ENCODE results near the gene RNF8.

RNF8 gene

DNA sequence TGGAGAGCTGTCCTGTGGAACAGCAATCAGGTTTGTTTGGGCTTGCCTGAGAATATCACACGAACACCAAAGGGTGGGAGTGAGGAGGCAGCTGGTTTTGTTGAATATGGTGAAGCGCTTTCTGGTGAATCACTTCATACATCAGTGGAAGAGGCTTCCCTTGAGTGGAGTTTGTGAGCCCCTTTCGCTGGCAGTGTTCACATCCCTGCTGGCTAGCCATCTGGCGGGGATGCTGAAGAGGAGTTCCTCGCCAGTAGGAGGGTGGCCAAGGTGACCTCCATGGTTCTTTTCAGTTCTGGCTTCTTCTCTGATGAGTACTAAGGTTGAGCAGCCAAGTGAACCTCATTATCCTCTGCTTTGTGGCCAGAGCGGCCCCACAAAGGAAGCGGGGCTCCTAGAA, 37.7 kb upstream of the RNF8 start:
- Histone ChIP-seq H3K27me3 (ENCODE audit: insufficient read depth, low read length, poor library complexity) (no peaks in the 10 kb centered on the region), H3K4me2 (ENCODE audit: insufficient read depth, low read length) (no peak overlapping the region), H3K9me3 (ENCODE audit: insufficient read depth, low read length, severe bottlenecking) (no peaks in the 10 kb centered on the region), H3K4me1 (ENCODE audit: insufficient read depth, low read length) (peaks cover 9% of the 10 kb centered on the region), H4K20me1 (ENCODE audit: insufficient read depth, low read length) (no peaks in the 10 kb centered on the region), H3K27ac (ENCODE audit: low read length) (no peak overlapping the region), H3K36me3 (ENCODE audit: insufficient read depth, low read length) (peaks cover 95% of the 10 kb centered on the region), H3K79me2 (ENCODE audit: insufficient read depth, low read length) (no peaks in the 10 kb centered on the region; the same call in 1 of the 2 replicates), H3K4me3 (ENCODE audit: low read depth in 1 of 2, low read length in 2 of 2) (no peak overlapping the region), H3K9ac (ENCODE audit: low read depth, low read length) (no peak overlapping the region), H2AFZ (ENCODE audit: low read depth, low read length) (no peak overlapping the region)
- TF ChIP-seq EZH2 (IDR thresholded peaks at IDR 0.05; ENCODE audit: borderline replicate concordance, low read depth, low read length, severe bottlenecking) = no peak
- TF ChIP-seq, protein P1, sequence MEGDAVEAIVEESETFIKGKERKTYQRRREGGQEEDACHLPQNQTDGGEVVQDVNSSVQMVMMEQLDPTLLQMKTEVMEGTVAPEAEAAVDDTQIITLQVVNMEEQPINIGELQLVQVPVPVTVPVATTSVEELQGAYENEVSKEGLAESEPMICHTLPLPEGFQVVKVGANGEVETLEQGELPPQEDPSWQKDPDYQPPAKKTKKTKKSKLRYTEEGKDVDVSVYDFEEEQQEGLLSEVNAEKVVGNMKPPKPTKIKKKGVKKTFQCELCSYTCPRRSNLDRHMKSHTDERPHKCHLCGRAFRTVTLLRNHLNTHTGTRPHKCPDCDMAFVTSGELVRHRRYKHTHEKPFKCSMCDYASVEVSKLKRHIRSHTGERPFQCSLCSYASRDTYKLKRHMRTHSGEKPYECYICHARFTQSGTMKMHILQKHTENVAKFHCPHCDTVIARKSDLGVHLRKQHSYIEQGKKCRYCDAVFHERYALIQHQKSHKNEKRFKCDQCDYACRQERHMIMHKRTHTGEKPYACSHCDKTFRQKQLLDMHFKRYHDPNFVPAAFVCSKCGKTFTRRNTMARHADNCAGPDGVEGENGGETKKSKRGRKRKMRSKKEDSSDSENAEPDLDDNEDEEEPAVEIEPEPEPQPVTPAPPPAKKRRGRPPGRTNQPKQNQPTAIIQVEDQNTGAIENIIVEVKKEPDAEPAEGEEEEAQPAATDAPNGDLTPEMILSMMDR (IDR thresholded peaks at IDR 0.05; ENCODE audit: borderline replicate concordance, extremely low read depth, low read length, poor library complexity, severe bottlenecking) = no peak
- ATAC-seq (ENCODE audit: insufficient read depth, low read depth) (no peak), DNase-seq (no peak)

DNA sequence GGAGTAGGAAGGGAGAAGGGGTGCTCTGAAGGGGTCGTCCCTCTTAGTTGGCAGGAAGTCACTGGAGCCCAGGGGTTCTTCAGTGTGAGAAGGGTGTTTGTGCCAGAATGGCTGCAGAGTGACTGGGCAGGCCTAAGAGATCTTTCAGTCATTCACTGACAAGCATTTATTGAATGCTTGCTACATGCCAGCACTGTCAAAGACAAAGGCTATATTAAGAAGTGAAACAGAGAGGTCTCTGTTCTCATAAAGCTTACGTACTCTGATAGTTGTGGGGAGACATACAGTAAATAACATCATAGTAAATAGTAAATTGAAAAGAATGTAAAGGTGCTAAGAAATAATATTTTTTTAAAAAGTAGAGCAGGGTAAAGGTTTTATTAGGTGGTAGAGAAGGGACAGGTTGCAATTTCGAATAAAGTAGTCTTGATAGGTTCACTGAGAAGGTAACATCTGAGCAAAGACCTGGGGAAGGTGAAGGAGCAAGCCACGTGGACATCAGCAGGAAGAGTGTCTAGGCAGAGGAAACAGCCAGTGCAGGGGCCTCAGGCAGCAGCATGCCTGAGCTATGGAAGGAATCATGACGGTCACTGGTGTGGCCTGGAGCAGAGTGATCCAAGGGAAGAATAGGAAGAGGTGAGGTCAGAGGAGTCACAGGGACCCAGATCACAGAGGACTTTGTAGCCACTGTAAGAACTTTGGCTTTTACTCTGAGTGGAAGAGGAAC, 36.3 kb upstream of the RNF8 start:
- ATAC-seq (ENCODE audit: insufficient read depth, low read depth) (no peak), DNase-seq (no peak)
- Histone ChIP-seq H3K79me2 (ENCODE audit: insufficient read depth, low read length) (no peaks in the 10 kb centered on the region; the same call in 1 of the 2 replicates), H4K20me1 (ENCODE audit: insufficient read depth, low read length) (no peaks in the 10 kb centered on the region), H3K27ac (ENCODE audit: low read length) (no peak overlapping the region), H3K36me3 (ENCODE audit: insufficient read depth, low read length) (peaks cover 100% of the 10 kb centered on the region), H3K4me1 (ENCODE audit: insufficient read depth, low read length) (no peaks in the 10 kb centered on the region; the same call in 1 of the 2 replicates), H3K9ac (ENCODE audit: low read depth, low read length) (no peak overlapping the region), H3K9me3 (ENCODE audit: insufficient read depth, low read length, severe bottlenecking) (no peaks in the 10 kb centered on the region), H2AFZ (ENCODE audit: low read depth, low read length) (no peak overlapping the region), H3K4me3 (ENCODE audit: low read depth in 1 of 2, low read length in 2 of 2) (no peak overlapping the region), H3K4me2 (ENCODE audit: insufficient read depth, low read length) (no peak overlapping the region), H3K27me3 (ENCODE audit: insufficient read depth, low read length, poor library complexity) (no peaks in the 10 kb centered on the region)
- TF ChIP-seq, protein P1 (IDR thresholded peaks at IDR 0.05; ENCODE audit: borderline replicate concordance, extremely low read depth, low read length, poor library complexity, severe bottlenecking) = no peak
- TF ChIP-seq EZH2 (IDR thresholded peaks at IDR 0.05; ENCODE audit: borderline replicate concordance, low read depth, low read length, severe bottlenecking) = no peak

DNA sequence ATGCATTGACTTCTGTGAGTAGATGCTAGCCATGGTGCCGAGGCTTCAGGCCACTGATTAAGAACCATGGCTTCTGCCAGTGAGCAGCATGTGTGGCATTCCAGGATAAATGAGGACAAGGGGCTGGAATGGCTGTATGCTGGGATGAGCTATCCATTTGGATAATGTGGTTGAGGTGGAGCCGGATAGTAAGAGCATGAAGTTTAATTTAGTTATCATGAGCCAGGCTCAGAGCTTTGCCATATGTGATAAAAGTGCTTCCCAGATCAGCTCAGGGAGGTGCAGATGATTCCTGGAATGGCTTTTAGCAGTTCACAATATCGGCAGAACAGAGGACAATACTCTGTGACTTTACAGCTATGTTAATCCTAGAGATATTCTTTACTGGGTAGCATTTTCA, 34.6 kb upstream of the RNF8 start:
- Histone ChIP-seq H4K20me1 (ENCODE audit: insufficient read depth, low read length) (no peaks in the 10 kb centered on the region), H2AFZ (ENCODE audit: low read depth, low read length) (no peak overlapping the region), H3K27me3 (ENCODE audit: insufficient read depth, low read length, poor library complexity) (no peaks in the 10 kb centered on the region), H3K4me2 (ENCODE audit: insufficient read depth, low read length) (no peak overlapping the region), H3K4me3 (ENCODE audit: low read depth in 1 of 2, low read length in 2 of 2) (no peak overlapping the region), H3K36me3 (ENCODE audit: insufficient read depth, low read length) (peaks cover 91% of the 10 kb centered on the region), H3K27ac (ENCODE audit: low read length) (no peak overlapping the region), H3K4me1 (ENCODE audit: insufficient read depth, low read length) (no peaks in the 10 kb centered on the region; the same call in 1 of the 2 replicates), H3K9me3 (ENCODE audit: insufficient read depth, low read length, severe bottlenecking) (no peaks in the 10 kb centered on the region), H3K79me2 (ENCODE audit: insufficient read depth, low read length) (no peaks in the 10 kb centered on the region; the same call in 1 of the 2 replicates), H3K9ac (ENCODE audit: low read depth, low read length) (no peak overlapping the region)
- DNase-seq (no peak), ATAC-seq (ENCODE audit: insufficient read depth, low read depth) (no peak)
- TF ChIP-seq EZH2 (IDR thresholded peaks at IDR 0.05; ENCODE audit: borderline replicate concordance, low read depth, low read length, severe bottlenecking) = no peak

DNA sequence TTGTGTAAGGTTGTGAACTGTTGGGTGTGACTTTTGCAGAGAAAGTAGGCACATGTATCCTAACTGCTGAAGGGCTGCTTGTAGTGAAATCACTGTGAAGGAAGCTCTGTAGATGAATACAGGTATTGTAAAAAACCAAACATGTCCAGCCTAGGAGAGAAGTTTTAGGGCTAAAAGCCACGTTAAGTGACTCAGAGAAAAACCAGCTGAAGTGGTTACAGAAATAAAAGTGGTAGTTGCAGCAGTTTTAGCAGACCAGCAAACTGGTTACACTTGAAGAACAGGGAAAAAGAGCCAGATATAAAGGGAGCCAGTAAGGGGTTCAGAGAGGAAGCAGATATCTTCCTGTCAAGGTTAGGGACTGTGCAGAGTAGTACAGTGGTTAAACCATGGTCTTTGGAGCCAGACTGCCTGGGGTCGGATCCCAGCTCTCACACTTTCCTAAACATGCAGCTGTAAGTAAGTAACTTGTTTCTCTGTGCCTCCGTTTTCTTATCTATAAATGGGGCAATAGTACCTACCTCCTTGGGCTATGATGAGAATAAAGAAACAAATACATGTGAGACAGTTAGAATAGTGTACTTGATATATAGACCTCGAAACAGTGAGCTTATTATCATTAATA, 33.8 kb upstream of the RNF8 start:
- H3K79me2 ChIP-seq (ENCODE audit: insufficient read depth, low read length) = no peaks in the 10 kb centered on the region; the same call in 1 of the 2 replicates
- ATAC-seq (ENCODE audit: insufficient read depth, low read depth) (no peak), DNase-seq (no peak)
- no peak overlapping the region for H3K4me3 ChIP-seq (ENCODE audit: low read depth in 1 of 2, low read length in 2 of 2)
- no peak overlapping the region for H3K9ac ChIP-seq (ENCODE audit: low read depth, low read length)
- H3K9me3 ChIP-seq (ENCODE audit: insufficient read depth, low read length, severe bottlenecking) = no peaks in the 10 kb centered on the region
- H3K27me3 ChIP-seq (ENCODE audit: insufficient read depth, low read length, poor library complexity) = no peaks in the 10 kb centered on the region
- H3K36me3 ChIP-seq (ENCODE audit: insufficient read depth, low read length) = peaks cover 83% of the 10 kb centered on the region
- no peaks in the 10 kb centered on the region; the same call in 1 of the 2 replicates for H3K4me1 ChIP-seq (ENCODE audit: insufficient read depth, low read length)
- H3K27ac ChIP-seq (ENCODE audit: low read length) = no peak overlapping the region
- TF ChIP-seq, protein P1 (IDR thresholded peaks at IDR 0.05; ENCODE audit: borderline replicate concordance, extremely low read depth, low read length, poor library complexity, severe bottlenecking) = no peak
- TF ChIP-seq EZH2 (IDR thresholded peaks at IDR 0.05; ENCODE audit: borderline replicate concordance, low read depth, low read length, severe bottlenecking) = no peak
- no peak overlapping the region for H2AFZ ChIP-seq (ENCODE audit: low read depth, low read length)
- H4K20me1 ChIP-seq (ENCODE audit: insufficient read depth, low read length) = no peaks in the 10 kb centered on the region
- no peak overlapping the region for H3K4me2 ChIP-seq (ENCODE audit: insufficient read depth, low read length)
